Activated T-cell treated with anti-CD3 and anti-CD28 coated beads for 1 hour (primary cell): ENCODE results near the gene KRTAP10-4.

Experiments
- DNase-seq: peaks from one replicate; pipeline ENCODE4 v3.0.0-alpha.2; 2020; ENCODE audit warnings: low read depth

Gene KRTAP10-4

DNA sequence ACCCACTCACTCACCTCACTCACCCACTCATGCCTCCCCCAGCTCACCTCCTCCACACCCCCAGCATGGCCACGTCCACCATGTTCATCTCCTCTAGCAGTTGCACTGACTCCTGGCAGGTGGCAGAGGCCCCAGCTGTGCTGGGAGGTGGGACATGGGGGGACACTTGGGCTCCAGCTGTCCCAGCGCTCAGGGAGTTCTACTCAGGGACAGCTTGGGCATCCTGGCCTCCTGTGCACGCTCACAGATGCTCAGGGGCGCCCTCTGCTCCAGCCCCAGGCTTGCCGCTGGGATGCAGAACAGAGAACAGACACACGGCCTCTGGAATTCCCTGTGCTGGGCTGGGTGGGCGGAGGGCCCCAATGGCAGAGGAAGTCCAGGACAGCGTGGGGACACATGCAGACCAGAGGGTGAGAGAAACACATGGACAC is 43.6 kb downstream of the KRTAP10-4 start:
- DNase-seq, result no peak

DNA sequence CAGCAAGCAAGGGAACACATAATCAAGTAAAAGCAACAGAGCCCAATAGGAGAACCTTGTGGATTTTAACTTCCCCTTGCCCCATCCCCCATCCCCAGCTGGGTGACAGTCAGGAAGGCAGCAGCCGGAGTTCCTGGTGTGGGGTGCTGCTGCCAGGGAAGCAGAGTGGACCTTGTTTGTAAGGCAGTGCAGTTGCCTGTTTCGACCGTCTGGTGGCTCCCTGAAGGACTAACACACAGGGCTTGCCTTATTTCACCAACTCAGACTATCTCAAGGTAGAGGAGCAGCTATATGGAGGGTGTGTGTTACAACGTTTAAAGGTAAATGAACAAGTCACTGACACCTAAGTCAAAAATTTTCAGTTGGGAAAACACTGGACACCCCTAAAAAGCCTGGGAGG is 45.0 kb downstream of the KRTAP10-4 start:
- DNase-seq, result no peak

DNA sequence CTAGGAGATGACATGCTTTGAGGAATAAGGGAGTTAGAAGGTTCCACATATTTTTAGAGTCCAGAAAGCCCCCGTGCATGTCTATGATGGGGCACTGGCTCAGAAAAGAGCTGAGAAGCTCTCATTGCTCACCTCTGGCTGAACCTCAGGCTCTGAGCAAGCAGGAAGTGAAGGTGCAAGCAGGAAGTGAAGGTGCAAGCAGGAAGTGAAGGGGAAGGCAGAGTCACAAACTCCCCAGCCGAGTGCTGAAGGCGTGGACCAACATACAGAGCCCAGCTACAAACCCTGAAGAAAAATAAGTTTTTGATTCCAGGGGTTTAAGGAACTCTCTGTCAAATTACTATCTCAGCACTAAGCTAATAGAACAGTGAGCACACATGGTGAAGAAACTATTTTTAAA is 45.4 kb downstream of the KRTAP10-4 start:
- peak; percentile 43 for DNase-seq

DNA sequence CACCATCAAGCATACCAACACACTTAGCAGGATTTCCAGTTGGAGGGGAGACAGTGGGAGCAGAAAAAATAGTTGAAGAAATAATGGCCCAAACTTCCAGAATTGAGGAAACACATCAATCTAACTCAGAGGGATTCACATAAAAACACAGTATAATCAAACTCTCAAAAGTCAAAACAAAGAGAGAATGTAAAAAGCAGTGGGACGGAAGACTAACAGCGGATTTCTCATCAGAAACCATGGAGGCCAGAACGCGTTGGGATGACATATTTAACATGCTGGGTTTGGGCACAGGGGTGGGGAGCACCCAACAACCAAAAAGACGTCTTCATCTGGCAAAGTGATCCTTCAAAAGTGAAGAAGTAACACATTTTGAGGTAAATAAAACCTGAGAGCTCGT is 46.4 kb downstream of the KRTAP10-4 start:
- DNase-seq, result no peak

DNA sequence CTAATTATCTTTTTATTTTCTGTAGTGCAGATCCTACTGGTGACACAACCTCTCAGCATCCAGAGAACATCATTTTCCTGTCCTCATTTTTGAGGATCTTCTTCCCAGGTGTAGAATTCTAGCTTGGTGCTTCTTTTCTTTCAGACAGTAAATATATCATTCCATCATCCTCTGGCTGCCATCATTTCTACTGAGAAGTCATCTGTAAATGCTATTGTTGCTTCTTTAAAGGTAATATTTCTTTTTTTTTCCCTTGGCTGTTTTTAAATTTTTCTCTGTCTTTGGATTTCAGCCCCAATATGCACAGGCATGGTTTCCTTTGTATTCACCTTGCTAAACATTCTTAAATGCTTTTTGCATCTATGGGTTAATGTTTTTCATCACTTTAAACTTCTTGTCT is 50.0 kb downstream of the KRTAP10-4 start:
- no peak for DNase-seq
